HG03159 (cell line): ENCODE measurements around the gene PFN1.

Experiments
- ATAC-seq: cut with Tn5 transposase; IDR thresholded peaks from one replicate; pipeline ENCODE4 v1.9.1; 2021; ENCODE audit warnings: mild to moderate bottlenecking, moderate library complexity; ENCODE audit not compliant: unreplicated experiment

The PFN1 gene

DNA sequence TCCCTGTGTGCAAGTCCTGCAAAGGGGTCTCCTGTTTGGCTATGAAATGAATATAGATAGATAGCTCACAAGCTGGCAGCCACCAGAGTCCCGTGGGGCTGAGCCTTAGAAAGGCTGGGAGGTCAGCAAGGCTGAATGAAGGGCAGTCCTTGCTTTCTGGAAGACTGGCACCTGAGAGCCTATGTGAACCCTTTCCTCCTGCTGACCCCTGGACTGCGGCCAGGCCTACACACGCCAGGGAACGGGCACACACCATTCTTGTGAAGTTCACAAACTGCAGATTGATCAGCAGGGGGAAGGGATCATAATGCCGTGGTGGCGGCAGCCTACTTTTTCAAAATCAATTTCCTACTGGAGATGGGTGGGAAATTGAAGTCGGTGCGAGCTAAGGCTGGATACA, 50.0 kb downstream of the PFN1 start:
- no peak for ATAC-seq

DNA sequence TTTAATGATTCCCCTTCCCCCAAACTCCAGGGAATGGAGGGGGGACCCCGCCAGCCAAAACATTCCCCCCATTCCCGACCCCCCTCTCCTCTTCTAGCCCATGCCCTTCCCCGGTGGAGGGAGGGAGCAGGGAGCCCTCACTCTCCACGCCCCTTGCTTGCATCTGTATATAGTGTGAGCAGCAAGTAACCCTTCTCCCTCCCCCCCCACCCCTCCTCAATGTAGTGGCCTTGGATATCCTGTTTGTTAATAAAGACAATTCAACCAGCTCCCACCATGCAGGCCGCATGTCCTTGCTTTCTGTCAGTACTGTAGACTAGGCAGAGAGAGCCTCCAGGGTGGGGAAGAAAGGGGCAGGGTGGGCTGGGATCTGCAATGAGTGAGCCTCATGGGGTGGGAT, 50.5 kb downstream of the PFN1 start:
- ATAC-seq = no peak

DNA sequence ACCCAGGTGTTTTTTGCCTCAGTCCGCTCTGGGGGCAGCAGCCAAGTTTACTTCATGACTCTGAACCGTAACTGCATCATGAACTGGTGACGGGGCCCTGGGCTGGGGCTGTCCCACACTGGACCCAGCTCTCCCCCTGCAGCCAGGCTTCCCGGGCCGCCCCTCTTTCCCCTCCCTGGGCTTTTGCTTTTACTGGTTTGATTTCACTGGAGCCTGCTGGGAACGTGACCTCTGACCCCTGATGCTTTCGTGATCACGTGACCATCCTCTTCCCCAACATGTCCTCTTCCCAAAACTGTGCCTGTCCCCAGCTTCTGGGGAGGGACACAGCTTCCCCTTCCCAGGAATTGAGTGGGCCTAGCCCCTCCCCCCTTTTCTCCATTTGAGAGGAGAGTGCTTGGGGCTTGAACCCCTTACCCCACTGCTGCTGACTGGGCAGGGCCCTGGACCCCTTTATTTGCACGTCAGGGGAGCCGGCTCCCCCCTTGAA, 51.1 kb downstream of the PFN1 start:
- no peak for ATAC-seq

DNA sequence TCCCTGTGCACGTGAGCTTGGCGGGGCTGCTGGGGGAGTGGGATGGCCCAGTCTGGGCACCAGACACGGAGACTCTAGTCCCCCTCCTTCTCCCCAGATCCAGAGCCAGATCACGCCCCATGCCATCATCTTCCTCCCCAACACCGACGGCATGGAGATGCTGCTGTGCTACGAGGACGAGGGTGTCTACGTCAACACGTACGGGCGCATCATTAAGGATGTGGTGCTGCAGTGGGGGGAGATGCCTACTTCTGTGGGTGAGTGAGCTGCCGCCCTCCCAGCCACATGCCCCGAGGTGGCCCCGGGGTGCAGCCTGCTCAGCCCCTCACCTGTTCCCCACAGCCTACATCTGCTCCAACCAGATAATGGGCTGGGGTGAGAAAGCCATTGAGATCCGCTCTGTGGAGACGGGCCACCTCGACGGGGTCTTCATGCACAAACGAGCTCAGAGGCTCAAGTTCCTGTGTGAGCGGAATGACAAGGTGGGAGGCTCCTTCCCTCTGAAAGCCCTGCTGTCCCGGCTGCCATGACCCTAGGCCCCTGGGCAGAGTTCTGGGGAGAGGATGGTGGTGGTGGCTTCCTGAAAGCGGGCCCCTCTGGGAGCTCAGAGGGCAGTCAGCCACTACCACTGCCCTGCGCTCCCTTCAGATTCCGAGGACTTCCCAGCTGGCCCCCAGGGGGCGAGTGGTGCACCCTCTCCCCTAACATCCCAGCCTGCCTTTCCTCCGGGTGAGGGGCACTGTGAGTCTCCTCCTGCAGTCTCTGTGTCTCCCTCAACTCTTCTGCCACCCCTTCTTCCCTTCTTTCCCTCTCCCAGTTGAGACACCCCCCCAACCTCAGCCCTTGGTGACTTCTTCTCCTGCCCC, 51.8 kb downstream of the PFN1 start:
- ATAC-seq = no peak

DNA sequence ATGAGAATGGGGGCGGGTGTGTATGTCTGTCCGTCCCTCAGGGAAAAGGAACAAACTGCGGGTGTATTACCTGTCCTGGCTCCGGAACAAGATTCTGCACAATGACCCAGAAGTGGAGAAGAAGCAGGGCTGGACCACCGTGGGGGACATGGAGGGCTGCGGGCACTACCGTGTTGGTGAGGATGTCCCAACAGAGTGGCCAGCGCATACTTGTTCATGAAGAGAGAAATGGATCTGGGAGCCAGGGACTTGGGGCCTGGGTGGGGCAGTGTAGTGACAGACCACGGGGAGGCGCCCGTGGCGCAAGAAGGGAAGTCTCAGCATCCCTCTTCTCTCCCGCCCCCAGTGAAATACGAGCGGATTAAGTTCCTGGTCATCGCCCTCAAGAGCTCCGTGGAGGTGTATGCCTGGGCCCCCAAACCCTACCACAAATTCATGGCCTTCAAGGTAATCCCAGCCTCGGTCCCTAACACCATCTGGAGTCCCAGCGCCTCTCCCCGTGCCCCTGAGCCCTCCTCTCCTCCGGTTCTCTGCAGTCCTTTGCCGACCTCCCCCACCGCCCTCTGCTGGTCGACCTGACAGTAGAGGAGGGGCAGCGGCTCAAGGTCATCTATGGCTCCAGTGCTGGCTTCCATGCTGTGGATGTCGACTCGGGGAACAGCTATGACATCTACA, 52.5 kb downstream of the PFN1 start:
- ATAC-seq = no peak
